GM15510 (cell line): ENCODE results near the gene DNAH14.

Experiments used
- POLR2A ChIP-seq: IDR thresholded peaks from 3 replicates; pipeline ENCODE4 v1.6.1; 2011; ENCODE audit warnings: borderline replicate concordance; ENCODE audit not compliant: insufficient read length; ENCODE audit errors: extremely low read depth

The DNAH14 gene

DNA sequence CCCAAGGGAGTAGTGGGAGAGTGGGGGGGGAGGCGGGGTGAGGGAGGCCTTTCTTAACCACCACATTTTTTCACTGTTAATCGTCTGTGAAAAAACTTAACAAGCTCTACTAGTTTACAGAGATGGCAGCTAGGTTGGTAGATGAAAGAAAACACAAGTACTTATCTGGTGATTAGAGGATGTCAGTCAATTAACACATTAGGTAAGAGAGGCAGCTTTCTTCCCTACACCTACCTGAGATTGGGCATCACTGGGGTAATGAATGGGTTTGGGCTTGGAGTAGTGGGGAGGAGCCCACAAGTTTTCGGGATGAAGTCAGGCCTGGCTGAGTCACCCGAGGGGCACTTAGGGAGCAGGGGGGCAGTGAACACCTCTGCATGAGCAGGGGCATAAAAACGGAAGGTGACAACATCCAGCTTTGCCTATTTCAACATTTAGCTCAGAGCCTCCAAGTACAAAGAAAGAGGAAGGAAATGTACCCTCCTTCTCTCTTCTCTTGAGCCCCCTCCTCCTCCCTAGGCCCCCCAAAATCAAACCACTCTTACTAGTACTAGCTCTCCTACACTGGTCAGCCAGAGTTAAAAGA is 495.8 kb downstream of the DNAH14 start:
- TF ChIP-seq POLR2A: no peak

DNA sequence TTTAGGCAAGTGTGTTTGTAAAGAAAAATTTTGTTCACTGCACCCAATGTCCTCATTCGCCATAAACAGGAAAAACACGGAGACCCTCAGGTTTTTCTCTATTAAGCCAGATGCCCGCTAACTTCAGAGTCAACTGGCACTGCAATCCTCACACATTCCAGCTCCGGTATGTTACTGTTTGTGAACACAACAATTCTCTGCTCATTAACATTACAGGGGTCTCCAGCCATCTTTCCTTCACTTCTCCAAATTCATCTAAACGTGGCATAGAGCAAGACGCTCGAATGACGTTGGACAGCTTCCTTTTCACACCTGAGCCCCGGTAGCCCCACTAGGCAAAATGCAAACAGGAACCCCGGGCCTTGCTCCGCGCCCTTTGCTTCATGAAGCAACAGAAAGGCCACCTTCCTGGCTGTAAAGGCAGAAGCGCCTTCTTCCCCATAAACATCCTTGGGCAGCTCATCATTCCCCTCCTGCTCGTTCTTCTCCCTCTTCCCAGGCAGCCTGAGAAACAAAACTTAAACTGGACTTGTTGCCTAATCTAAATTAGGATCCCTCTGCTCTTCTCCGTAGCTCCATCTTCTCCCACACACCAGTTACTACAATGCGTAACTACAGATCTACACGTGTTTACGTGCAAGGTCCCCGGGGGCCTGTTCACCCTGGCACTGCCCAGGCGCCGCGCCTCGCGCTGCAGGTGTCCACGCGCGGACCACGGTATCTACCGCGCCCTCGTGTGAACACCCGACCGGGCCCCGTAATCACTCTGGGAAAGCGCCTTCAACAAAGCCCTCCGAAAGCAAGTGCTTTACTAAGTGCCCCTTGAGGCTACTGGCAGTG is 497.1 kb downstream of the DNAH14 start:
- TF ChIP-seq POLR2A: no peak

DNA sequence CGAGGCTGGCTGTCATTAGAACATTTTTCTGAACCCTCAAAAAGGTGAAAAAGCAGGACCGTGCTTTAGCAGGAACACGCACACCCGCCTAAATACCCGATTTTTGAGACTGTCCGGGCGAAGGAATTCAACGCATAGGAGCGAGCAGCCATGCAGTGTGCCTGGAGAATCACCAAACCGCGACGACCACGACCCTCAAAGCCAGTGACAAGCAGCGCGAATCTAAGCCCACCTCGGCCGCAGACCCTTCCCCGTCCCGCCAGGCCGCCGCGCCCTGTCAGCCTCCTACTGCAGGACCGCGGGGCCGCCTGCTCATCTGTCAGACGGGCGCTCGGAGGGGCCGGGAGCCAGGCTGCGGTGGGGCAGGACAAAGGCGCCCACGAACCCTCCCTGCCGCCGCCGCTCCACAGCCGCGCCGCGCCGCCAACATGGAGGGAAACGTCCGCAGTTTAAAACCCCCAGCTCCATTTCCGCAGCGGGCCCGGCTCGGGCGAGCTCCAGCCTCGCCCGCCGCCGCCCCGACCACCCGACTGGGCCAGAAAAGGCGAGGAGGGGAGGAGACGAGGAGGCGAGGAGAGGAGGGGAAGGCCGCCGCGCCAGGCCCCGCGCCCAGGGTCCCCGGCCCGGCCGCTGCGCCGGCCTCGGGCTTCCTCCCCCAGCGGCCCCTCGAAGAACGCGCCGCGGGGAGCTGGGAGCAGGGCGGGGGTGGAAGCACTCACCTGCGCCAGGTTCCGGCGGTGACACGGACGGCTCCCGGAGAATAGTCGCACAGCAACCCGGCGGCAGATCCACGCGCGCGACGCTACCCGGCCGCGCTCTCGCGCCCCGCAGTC is 498.0 kb downstream of the DNAH14 start, which contains the start of gene LBR:
Gene LBR (minus strand): TSS at position 804 of the 833 bp plus-strand sequence. CDS start 3,963 bp downstream, outside the sequence.
- TF ChIP-seq POLR2A: peak; percentile 71

DNA sequence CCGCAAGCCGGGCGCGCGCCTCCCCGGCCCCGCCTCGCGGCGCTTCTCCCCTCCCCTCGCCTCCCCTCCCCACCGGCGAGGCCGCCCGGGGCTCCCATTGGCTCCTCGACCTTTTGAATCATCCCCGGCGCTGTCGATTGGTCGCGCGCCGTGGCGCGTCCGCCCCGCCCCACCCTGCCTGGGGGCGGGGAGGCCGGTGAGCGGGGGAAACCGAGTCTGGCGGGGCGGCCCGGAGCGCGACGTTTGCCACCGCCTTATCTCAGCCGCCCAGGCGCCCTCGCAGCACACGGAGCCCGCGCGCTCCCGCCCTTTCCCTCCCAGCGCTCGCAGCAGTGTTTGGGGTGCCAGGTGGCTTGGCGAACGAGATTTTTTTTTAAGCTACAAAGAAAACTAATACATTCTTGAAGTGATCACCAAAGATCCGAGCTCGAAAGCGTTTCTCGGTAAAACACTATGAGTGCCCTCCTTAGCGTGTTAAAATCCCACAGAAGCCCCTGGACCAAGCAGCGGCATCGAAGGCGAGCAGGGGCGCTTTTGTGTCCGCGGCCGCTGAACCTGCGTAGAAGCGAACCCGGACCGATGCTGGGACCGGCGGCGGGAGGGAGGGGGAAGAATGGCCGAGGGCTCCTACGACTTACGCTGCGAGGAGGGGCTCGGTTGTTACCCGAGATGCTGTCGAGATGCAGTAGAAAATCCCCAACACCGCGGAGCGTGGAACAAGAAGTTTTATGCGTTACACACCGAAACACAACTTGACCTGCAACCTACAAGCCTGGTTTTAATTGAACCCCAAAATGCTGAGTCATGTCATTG is 498.8 kb downstream of the DNAH14 start:
- peak; percentile 88 for TF ChIP-seq POLR2A

DNA sequence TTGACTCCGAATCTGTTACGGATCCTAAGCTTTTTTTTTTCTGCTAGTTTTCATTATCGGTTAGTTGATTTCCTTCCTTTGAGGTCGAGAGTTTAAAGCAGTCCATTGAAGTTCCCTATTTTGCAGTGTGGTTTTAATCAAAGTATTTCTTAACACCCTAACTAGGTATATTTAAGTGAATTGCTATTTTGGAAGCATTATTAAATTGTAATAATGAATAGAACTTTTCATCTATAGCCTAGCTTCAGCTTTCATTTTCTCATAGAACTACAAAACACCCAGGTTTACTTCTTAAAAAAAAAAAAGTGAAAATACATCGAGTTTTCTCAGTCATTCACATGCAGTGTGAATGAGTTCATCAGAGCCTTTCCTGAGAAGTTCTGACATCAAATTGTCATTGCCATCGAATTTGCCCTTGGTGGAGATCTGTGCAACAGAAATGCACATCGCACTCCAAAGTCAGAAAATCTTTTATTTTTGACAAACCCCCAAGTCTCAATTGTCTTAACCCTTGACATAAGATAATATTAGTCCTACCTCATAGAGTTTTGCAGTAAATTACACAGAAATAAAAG is 499.5 kb downstream of the DNAH14 start:
- no peak for TF ChIP-seq POLR2A

DNA sequence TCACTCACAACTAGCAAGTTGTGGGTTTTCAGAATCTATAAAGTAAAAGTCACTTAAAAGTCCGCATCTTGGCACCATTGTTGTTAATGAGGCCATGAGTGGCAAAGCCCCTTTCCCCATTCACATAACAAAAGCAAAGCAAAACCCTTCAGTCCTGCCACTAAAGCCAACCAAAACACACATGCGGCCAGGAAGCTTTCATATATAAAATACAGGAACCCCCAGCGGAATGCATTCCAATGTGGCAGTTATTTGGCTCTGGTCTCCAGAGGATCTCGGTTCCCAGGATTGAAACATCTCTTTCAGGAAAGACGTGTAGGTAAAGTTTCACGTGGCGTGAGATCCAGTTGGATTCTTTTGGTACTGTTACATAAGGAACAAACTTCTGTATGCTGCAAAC is 500.8 kb downstream of the DNAH14 start:
- TF ChIP-seq POLR2A: no peak

DNA sequence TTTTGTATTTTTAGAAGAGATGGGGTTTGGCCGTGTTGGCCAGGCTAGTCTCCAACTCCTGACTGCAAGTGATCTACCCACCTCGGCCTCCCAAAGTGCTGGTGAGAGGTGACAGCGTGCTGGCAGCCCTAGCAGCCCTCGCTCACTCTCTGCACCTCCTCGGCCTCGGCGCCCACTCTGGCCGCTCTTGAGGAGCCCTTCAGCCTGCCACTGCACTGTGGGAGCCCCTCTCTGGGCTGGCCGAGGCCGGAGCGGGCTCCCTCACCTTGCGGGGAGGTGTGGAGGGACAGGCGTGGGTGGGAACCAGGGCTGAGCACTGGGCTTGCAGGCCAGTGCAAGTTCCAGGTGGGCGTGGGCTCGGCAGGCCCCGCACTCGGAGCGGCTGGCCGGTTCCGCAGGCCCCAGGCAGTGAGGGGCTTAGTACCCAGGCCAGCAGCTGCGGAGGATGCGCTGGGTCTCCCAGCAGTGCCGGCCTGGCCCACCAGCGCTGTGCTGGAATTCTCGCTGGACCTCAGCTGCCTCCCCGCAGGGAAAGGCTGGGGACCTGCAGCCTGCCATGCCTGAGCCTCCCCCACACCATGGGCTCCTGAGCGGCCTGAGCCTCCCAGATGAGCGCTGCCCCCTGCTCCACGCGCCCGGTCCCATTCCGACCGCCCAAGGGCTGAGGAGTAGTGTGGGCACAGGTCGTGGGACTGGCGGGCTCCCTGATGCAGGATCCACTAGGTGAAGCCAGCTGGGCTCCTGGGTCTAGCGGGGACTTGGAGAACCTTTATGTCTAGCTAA is 501.8 kb downstream of the DNAH14 start:
- no peak for TF ChIP-seq POLR2A

DNA sequence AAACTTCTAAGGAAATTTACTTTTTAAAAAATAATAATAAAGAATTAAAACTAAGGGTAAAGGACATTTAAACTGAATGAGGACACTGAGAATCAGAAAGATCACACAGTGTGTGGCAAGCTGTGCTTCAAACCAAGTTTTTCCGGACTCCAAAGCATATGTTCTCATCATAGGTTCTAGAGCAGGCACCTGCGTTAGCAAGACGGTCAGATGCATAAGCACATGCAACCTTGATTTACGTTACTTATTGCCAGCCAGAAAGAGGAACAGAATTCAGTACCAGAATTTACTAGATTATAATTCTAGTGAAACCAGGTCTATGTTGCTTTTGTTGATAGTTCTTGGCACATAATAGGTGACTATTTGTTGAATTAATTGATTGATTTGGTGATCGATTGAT is 504.6 kb downstream of the DNAH14 start:
- no peak for TF ChIP-seq POLR2A

DNA sequence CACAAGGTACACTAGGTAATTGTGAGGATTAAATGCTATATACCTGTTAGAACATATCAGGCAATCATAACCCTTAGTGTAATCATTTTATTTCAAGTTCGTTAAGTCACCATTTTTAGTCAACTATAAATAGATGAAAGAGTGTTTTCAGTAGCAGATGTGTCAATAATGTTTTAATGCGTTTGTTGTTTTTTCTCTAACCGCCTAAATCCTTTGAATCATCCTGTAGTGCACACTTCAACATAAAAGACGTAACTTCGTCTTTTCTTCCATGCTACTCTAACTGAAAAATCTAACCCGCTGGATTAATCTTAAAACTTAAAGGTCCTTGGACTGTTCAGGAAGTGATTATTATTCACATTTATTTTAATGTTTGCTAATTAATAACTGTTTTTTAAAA is 505.6 kb downstream of the DNAH14 start:
- no peak for TF ChIP-seq POLR2A

DNA sequence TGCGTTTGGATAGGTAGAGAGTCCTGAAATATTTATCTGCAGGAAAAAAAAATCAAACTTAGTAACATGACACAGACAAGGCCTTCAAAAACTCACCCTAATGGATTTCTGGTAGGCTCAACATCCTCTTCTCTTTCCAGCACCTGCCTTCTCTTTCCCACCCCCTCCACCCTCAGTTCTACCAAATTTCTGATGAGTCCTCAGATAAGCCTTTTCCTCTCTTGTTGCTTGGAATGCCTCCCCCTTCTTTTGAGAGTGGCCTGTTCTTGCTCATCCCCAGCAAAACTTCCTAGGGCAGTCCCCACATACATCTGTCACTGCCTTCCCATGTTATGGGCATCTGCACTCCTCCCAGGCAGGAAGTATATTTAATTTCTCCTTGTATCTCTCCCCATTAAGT is 506.0 kb downstream of the DNAH14 start:
- no peak for TF ChIP-seq POLR2A

DNA sequence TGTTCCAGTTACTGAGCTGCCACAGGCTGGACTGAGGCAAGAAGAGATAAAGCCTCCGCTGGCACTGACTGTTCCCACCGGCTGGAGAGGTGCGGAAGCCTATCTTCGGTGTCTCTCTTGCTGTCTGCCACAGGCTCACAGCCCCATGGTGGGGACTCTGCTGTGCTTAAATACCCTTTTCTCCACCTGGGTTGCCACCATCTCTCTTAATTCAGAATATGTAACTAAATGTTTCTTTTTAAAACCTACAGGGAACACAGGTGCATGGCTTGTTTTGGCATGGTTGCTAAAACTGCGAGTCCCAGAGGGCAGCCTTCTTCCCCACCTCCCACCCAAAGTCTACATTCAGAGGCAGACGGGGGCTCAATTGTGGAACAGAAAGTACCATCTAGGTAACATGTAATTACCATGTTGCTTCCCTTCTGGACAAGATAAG is 506.5 kb downstream of the DNAH14 start:
- peak; percentile 47 for TF ChIP-seq POLR2A

DNA sequence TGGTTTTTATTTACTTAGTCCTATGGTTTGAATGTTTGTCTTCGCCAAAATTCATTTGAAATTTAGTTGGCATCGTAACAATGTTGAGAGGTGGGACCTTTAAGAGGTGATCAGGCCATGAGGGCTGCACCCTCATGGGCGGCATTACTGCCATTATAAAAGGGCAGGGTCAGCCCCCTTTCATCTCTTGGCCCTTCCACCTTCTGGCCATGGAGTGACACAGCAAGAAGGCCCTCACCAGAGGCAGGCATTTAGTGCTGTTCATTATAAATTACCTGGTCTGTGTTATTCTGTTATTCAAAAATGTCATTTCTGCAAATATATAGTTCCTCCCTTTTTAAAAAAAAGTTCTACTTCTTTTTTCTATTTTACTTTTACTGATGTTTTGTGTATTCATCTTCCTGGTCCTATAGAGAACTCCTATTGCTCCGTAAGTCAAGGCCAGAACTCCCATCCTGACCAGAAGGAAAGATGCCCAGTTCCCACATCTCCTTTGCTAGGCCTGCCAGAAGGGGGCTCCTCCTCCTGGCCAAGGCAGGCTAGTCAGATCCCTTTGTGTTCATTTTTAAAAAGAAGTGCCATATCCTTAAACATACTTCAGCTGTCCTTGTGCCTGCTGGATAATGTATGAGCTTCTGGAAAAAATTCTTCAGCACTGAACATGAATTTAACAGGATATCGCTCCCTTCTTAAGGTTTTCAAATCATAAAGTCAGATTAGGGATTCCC is 508.4 kb downstream of the DNAH14 start:
- no peak for TF ChIP-seq POLR2A
